DND-41 (cell line): Measurements from ENCODE around the gene C1QTNF5.

Experiments used
- ATAC-seq: fragments of 200-7000 bp; cut with Tn5 transposase; 3 replicates; pipeline ENCODE4 v1.9.1; 2021; ENCODE audit warnings: low read depth; ENCODE audit not compliant: insufficient read depth
- DNase-seq: peaks from one replicate; pipeline ENCODE4 v3.0.0-alpha.2; 2020
- H2AFZ ChIP-seq: 2 replicates; pipeline ENCODE4 v1.6.0; 2012; ENCODE audit warnings: low read depth, low read length
- H3K27ac ChIP-seq: 2 replicates; pipeline ENCODE4 v1.5.1; 2012; ENCODE audit warnings: low read length, inconsistent platforms
- H3K27me3 ChIP-seq: fragments of 200-600 bp; sonication (generic); 2 replicates; pipeline ENCODE4 v1.6.0; 2012; ENCODE audit warnings: low read length, mild to moderate bottlenecking, inconsistent platforms; ENCODE audit not compliant: insufficient read depth, poor library complexity
- H3K36me3 ChIP-seq: 2 replicates; pipeline ENCODE4 v1.5.1; 2012; ENCODE audit warnings: low read length, inconsistent platforms; ENCODE audit not compliant: insufficient read depth
- H3K4me1 ChIP-seq: 2 replicates; pipeline ENCODE4 v1.5.1; 2012; ENCODE audit warnings: mild to moderate bottlenecking, low read length; ENCODE audit not compliant: insufficient read depth
- H3K4me2 ChIP-seq: 2 replicates; pipeline ENCODE4 v1.6.0; 2012; ENCODE audit warnings: mild to moderate bottlenecking, moderate library complexity, low read length, inconsistent platforms; ENCODE audit not compliant: insufficient read depth
- H3K4me3 ChIP-seq, 2 experiments: fragments of 200-600 bp in 1 of 2; shearing (Covaris generic) in 1 of 2; 2 replicates each; pipeline ENCODE4 v1.5.1; 2012 to 2016; ENCODE audit warnings: inconsistent platforms in 2 of 2, low read length in 2 of 2, mild to moderate bottlenecking in 2 of 2, low read depth in 1 of 2, moderate library complexity in 1 of 2
- H3K79me2 ChIP-seq: 2 replicates; pipeline ENCODE4 v1.6.0; 2012; ENCODE audit warnings: low read length, inconsistent platforms; ENCODE audit not compliant: insufficient read depth
- H3K9ac ChIP-seq: 2 replicates; pipeline ENCODE4 v1.6.0; 2012; ENCODE audit warnings: low read depth, mild to moderate bottlenecking, inconsistent platforms, low read length, moderate library complexity
- H3K9me3 ChIP-seq: 2 replicates; pipeline ENCODE4 v1.5.1; 2012; ENCODE audit warnings: low read length, moderate library complexity, mild to moderate bottlenecking, inconsistent platforms; ENCODE audit not compliant: insufficient read depth, severe bottlenecking
- H4K20me1 ChIP-seq: 2 replicates; pipeline ENCODE4 v1.6.0; 2012; ENCODE audit warnings: low read length; ENCODE audit not compliant: insufficient read depth
- EZH2 ChIP-seq: IDR thresholded peaks from 3 replicates; pipeline ENCODE4 v1.6.1; 2012; ENCODE audit warnings: borderline replicate concordance, low read depth, mild to moderate bottlenecking, moderate library complexity, low read length, inconsistent platforms; ENCODE audit not compliant: severe bottlenecking
- TF ChIP-seq, protein P1 (sequence below): IDR thresholded peaks from 2 replicates; pipeline ENCODE4 v1.5.1; 2012; ENCODE audit warnings: borderline replicate concordance, low read length, moderate library complexity, mild to moderate bottlenecking; ENCODE audit not compliant: poor library complexity, severe bottlenecking; ENCODE audit errors: extremely low read depth

C1QTNF5 gene

DNA sequence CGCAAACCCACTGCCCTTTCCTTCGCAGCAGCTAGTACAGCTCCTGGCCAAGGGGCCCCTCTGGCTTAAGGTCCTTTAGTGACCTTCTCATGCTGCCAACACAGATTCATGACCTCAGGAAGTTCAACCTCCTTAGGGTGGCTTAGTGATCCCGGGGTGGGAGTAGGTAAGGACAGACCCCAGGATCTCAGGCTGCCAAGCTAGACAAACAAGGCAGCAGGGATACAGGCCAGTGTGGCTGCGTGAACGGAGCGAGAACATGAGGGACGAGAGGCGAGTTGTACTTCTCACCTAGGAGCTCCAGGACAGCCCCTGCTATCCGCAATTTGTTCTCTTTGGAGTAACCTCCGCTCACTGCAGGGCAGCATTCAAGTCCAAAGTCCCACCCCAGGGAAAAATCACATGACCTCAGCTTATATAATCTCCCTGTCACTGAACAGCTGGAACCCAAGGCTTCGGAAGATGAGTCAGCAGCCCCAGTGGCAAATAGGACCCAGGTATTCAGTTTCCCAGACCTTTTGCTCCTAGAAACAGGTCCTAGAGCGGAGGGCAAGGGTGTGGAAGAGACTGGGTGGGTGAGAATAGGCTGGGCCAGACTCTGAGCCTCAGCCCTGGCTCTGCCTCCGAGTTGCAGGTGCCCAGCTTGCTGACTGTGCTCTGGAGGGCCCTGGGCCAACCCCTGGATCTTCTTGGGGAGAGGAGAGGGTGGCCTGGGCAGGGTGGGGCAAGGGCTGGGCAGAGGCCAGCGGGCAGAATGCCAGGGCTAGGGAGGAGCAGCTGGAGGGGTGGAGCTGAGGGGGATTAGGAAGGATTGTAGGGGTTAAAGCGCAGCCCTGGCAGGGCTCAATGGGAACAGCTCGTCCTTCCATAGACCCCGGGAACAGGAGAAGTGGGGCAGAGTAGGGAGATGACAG is 27.7 kb upstream of the C1QTNF5 start:
- no peak for ATAC-seq
- Histone ChIP-seq H4K20me1 (no peaks in the 10 kb centered on the region), H3K9me3 (no peaks in the 10 kb centered on the region), H3K27me3 (peaks cover 24% of the 10 kb centered on the region), H3K79me2 (no peaks in the 10 kb centered on the region), H3K9ac (no peak overlapping the region), H3K36me3 (no peaks in the 10 kb centered on the region), H3K4me1 (no peaks in the 10 kb centered on the region), H3K4me3 (no peak overlapping the region), H3K27ac (no peak overlapping the region), H2AFZ (no peak overlapping the region), H3K4me2 (no peak overlapping the region)
- TF ChIP-seq, protein P1, sequence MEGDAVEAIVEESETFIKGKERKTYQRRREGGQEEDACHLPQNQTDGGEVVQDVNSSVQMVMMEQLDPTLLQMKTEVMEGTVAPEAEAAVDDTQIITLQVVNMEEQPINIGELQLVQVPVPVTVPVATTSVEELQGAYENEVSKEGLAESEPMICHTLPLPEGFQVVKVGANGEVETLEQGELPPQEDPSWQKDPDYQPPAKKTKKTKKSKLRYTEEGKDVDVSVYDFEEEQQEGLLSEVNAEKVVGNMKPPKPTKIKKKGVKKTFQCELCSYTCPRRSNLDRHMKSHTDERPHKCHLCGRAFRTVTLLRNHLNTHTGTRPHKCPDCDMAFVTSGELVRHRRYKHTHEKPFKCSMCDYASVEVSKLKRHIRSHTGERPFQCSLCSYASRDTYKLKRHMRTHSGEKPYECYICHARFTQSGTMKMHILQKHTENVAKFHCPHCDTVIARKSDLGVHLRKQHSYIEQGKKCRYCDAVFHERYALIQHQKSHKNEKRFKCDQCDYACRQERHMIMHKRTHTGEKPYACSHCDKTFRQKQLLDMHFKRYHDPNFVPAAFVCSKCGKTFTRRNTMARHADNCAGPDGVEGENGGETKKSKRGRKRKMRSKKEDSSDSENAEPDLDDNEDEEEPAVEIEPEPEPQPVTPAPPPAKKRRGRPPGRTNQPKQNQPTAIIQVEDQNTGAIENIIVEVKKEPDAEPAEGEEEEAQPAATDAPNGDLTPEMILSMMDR = no peak
- no peak for TF ChIP-seq EZH2
- DNase-seq = no peak

DNA sequence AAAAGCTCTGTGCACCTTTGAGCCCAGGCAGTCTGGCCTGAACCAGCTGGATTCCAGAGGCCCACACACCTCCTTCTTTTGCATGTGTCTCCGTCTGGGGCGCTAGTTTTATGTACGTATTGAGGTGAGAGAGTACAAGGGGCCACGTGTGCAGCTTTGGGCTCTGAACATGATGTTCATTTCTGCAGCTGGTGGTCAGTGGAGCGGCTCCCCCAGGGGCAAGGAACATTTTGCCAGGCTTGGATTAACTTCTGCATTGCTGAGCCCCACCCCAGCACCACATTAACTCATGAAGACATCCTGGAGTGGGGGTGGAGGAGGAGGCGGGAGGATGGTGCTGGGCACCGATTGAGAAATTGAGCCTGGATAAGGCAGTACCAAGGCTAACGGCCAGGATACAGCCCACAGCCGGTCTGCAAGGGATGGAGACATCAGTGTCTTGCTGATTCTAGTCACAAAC is 27.0 kb upstream of the C1QTNF5 start:
- Histone ChIP-seq H3K4me3 (no peak overlapping the region), H3K27me3 (peaks cover 24% of the 10 kb centered on the region), H3K9ac (no peak overlapping the region), H3K4me2 (no peak overlapping the region), H2AFZ (no peak overlapping the region), H3K27ac (no peak overlapping the region), H3K36me3 (no peaks in the 10 kb centered on the region), H3K9me3 (no peaks in the 10 kb centered on the region), H3K4me1 (no peaks in the 10 kb centered on the region), H3K79me2 (no peaks in the 10 kb centered on the region), H4K20me1 (no peaks in the 10 kb centered on the region)
- no peak for DNase-seq
- no peak for ATAC-seq
- TF ChIP-seq, protein P1 = no peak
- TF ChIP-seq EZH2 = no peak

DNA sequence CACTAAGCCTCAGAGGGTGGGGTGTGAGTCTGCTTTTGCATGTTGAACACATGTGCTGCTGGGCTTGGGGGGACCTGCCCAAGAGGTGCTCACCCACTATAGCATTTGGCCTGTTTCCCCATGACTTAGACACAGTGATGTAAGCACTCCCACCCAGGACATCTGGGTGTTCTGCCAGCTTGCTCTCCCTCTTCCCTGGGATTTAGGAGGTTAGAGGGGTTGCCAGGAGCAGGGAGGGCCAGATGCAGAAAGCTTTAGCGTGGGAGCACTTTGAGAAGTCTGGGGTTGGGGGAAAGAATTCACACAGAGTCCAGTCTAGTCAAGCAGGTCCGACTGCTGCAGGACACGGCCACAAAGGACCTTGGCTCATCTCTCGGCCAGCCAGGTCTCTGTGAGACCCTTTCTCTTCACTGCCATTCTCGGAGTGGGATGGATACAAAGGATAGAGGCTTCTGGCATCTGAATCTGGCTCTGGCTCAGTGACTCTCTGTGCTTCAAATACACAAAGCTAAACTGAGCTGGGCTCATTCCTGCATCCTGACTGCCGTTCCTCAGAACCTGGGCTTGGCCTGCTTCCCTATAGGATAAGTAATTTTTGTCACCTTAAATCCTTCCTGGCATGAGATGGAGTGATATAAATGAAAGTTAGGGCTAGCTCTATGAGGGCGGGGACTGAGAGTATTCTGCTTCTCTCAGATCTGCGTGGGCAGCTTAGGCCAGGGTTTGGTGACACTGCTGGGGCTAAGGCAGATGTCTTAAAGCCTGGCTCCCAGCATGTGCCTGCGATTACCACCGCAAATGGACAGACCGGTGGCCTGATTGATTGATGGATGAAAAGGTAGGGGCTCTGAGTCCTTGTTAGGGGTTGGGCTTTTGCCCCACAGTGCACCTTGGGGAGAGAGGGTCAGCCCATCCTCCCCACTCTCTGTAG is 26.3 kb upstream of the C1QTNF5 start:
- Histone ChIP-seq H3K27ac (no peak overlapping the region), H4K20me1 (no peaks in the 10 kb centered on the region), H3K79me2 (no peaks in the 10 kb centered on the region), H3K36me3 (no peaks in the 10 kb centered on the region), H3K27me3 (peaks cover 24% of the 10 kb centered on the region), H3K4me2 (no peak overlapping the region), H2AFZ (no peak overlapping the region), H3K9ac (no peak overlapping the region), H3K4me3 (no peak overlapping the region), H3K4me1 (no peaks in the 10 kb centered on the region), H3K9me3 (no peaks in the 10 kb centered on the region)
- no peak for DNase-seq
- TF ChIP-seq, protein P1 = no peak
- no peak for TF ChIP-seq EZH2
- no peak for ATAC-seq
